Vagina (tissue), 2 donors: ENCODE data around the gene FOCAD. TPM values are rescaled to one million over a fixed set of nuclear protein-coding genes. Genes with fewer than 3 reads are reported as not detected.

ENCODE experiments used
- DNase-seq, 2 donors: peaks; one replicate each; pipeline ENCODE4 v3.0.0-alpha.2; 2017; ENCODE audit errors: extremely low spot score in 2 of 2
- H3K27ac ChIP-seq: fragments of 200-600 bp; sonication (generic); one replicate; pipeline ENCODE4 v1.5.1; 2019
- H3K27me3 ChIP-seq: fragments of 200-600 bp; sonication (generic); one replicate; pipeline ENCODE4 v1.5.1; 2019
- H3K36me3 ChIP-seq, 2 donors: fragments of 200-600 bp; sonication (generic); one replicate each; pipeline ENCODE4 v1.5.1; 2017 to 2019
- H3K4me1 ChIP-seq: fragments of 200-600 bp; sonication (generic); one replicate; pipeline ENCODE4 v1.5.1; 2019
- H3K4me3 ChIP-seq, 2 donors: fragments of 200-600 bp; sonication (generic); 1 replicate in 1 of 2; 2 replicates in 1 of 2; pipeline ENCODE4 v1.5.1; 2016 to 2019
- H3K9me3 ChIP-seq: fragments of 200-600 bp; sonication (generic); one replicate; pipeline ENCODE4 v1.5.1; 2019
- CTCF ChIP-seq, 3 experiments: fragments of 450-650 bp in 2 of 3; fragments of 200-600 bp in 1 of 3; sonication (generic) in 1 of 3; IDR thresholded peaks; one replicate each; pipeline ENCODE4 v1.5.1; 2017 to 2019; ENCODE audit warnings: antibody characterized with exemption in 3 of 3, mild to moderate bottlenecking in 2 of 3, moderate library complexity in 2 of 3
- POLR2A ChIP-seq, 2 donors: fragments of 450-650 bp; IDR thresholded peaks; one replicate each; pipeline ENCODE4 v1.6.1; 2017; ENCODE audit warnings: antibody characterized with exemption in 2 of 2, mild to moderate bottlenecking in 2 of 2, moderate library complexity in 2 of 2
- POLR2AphosphoS5 ChIP-seq, 2 donors: sonication (generic); formaldehyde crosslinking; IDR thresholded peaks; one replicate each; pipeline ENCODE4 v1.9.0; 2017; ENCODE audit warnings: antibody characterized with exemption in 2 of 2, mild to moderate bottlenecking in 2 of 2, low read depth in 1 of 2; ENCODE audit not compliant: insufficient read depth in 1 of 2
- intact Hi-C: fragments of 100-400 bp; cut with DNase I; formaldehyde crosslinking; loops from one replicate; pipeline ENCODE4 v1.15.1; 2023
- total RNA-seq: library from RNA; depleted of rRNA; stranded (reverse); fragments of >200 nt; gene quantifications from one replicate; pipeline ENCODE4 v1.2.3, GENCODE V29; 2016

FOCAD gene
- total RNA-seq, 1 donor from 2014 or later: 39.8 TPM

GRCh38 chr9:20988061-20988460, 304.0 kb downstream of the FOCAD start:
- Histone ChIP-seq H3K36me3 (peaks cover 0 to 11% of the 10 kb centered on the region in 2 donors), H3K9me3 (no peaks in the 10 kb centered on the region), H3K27me3 (no peaks in the 10 kb centered on the region), H3K27ac (no peak overlapping the region), H3K4me3 (no peak overlapping the region), H3K4me1 (peaks cover 14% of the 10 kb centered on the region)
- intact Hi-C loops: no loop called here
- DNase-seq: no peak
- TF ChIP-seq CTCF (IDR thresholded peaks at IDR 0.05): no peak
- TF ChIP-seq POLR2A (IDR thresholded peaks at IDR 0.05): no peak
- TF ChIP-seq POLR2AphosphoS5 (IDR thresholded peaks at IDR 0.05; ENCODE audit: insufficient read depth in 1 of 2, low read depth in 1 of 2): no peak

GRCh38 chr9:20988671-20989315, 304.7 kb downstream of the FOCAD start:
- Histone ChIP-seq H3K4me3 (no peak overlapping the region), H3K27me3 (no peaks in the 10 kb centered on the region), H3K27ac (no peak overlapping the region), H3K4me1 (peaks cover 12% of the 10 kb centered on the region), H3K36me3 (peaks cover 0 to 11% of the 10 kb centered on the region in 2 donors), H3K9me3 (no peaks in the 10 kb centered on the region)
- DNase-seq: no peak
- intact Hi-C loops: no loop called here
- TF ChIP-seq CTCF (IDR thresholded peaks at IDR 0.05) (no peak), POLR2A (IDR thresholded peaks at IDR 0.05) (no peak), POLR2AphosphoS5 (IDR thresholded peaks at IDR 0.05; ENCODE audit: insufficient read depth in 1 of 2, low read depth in 1 of 2) (no peak)

- TF ChIP-seq CTCF (IDR thresholded peaks at IDR 0.05) (no peak), POLR2AphosphoS5 (IDR thresholded peaks at IDR 0.05; ENCODE audit: insufficient read depth in 1 of 2, low read depth in 1 of 2) (no peak), POLR2A (IDR thresholded peaks at IDR 0.05) (no peak)
- H3K4me1 ChIP-seq: peaks cover 1% of the 10 kb centered on the region
- peaks cover 0 to 11% of the 10 kb centered on the region in 2 donors for H3K36me3 ChIP-seq
- H3K9me3 ChIP-seq: no peaks in the 10 kb centered on the region
- no peak overlapping the region for H3K27ac ChIP-seq
- DNase-seq: no peak
- no peaks in the 10 kb centered on the region for H3K27me3 ChIP-seq
- intact Hi-C loops: no loop called here
- H3K4me3 ChIP-seq: no peak overlapping the region
Measured at GRCh38 chr9:20989923-20990341, 305.9 kb downstream of the FOCAD start.

- H3K4me1 ChIP-seq: no peaks in the 10 kb centered on the region
- H3K27ac ChIP-seq: no peak overlapping the region
- TF ChIP-seq POLR2AphosphoS5 (IDR thresholded peaks at IDR 0.05; ENCODE audit: insufficient read depth in 1 of 2, low read depth in 1 of 2): no peak
- no peak for TF ChIP-seq POLR2A (IDR thresholded peaks at IDR 0.05)
- TF ChIP-seq CTCF (IDR thresholded peaks at IDR 0.05): no peak
- no peak for DNase-seq
- intact Hi-C loops: no loop called here
- no peaks in the 10 kb centered on the region for H3K9me3 ChIP-seq
- no peak overlapping the region for H3K4me3 ChIP-seq
- no peaks in the 10 kb centered on the region for H3K27me3 ChIP-seq
- H3K36me3 ChIP-seq: peaks cover 0 to 11% of the 10 kb centered on the region in 2 donors
Measured at GRCh38 chr9:20990867-20991266, 306.8 kb downstream of the FOCAD start.

- H3K4me3 ChIP-seq: no peak overlapping the region
- no peak overlapping the region for H3K27ac ChIP-seq
- H3K9me3 ChIP-seq: no peaks in the 10 kb centered on the region
- TF ChIP-seq POLR2A (IDR thresholded peaks at IDR 0.05) (no peak), CTCF (IDR thresholded peaks at IDR 0.05) (no peak), POLR2AphosphoS5 (IDR thresholded peaks at IDR 0.05; ENCODE audit: insufficient read depth in 1 of 2, low read depth in 1 of 2) (no peak)
- intact Hi-C loops: no loop called here
- peaks cover 0 to 11% of the 10 kb centered on the region in 2 donors for H3K36me3 ChIP-seq
- no peaks in the 10 kb centered on the region for H3K4me1 ChIP-seq
- H3K27me3 ChIP-seq: no peaks in the 10 kb centered on the region
- no peak for DNase-seq
Measured at GRCh38 chr9:20994486-20994885, 310.4 kb downstream of the FOCAD start.
